Stimulated activated CD4-positive, alpha-beta T cell treated with anti-CD3 and anti-CD28 coated beads, TNF-alpha, amount 100 ng/mL, for 48 hours (primary cell): ENCODE measurements around the gene PRSS36.
A peak's percentile ranks its signal among the peaks of the same experiment; 100 is the strongest.
"Not testable (repeated sequence)": the region's sequence is repeated elsewhere in the genome, so short reads cannot be mapped to it uniquely, and the experiment has no call there.

Experiments used
- DNase-seq, 3 donors: peaks; one replicate each; pipeline ENCODE4 v3.0.0-alpha.2; 2020; ENCODE audit warnings: low read depth in 3 of 3

The PRSS36 gene

GRCh38 chr16:31183432-31184428 lies 33.9 kb upstream of the PRSS36 start:
- no peak for DNase-seq

- no peak for DNase-seq
These were observed 32.5 kb upstream of the PRSS36 start for GRCh38 chr16:31182391-31182790.

- DNase-seq = no peak
These were observed 31.4 kb upstream of the PRSS36 start for GRCh38 chr16:31181102-31181830.

GRCh38 chr16:31179747-31180459 lies 30.0 kb upstream of the PRSS36 start, which contains the start of gene FUS:
Gene FUS (plus strand): TSS chr16:31180139. CDS start chr16:31180215, 76 bp downstream.
- DNase-seq = peak; percentile 85 to 89 (median 86)

- no peak for DNase-seq
These were observed 29.4 kb upstream of the PRSS36 start for GRCh38 chr16:31179219-31179746.

GRCh38 chr16:31177136-31177535 lies 27.3 kb upstream of the PRSS36 start:
- DNase-seq = peak in 1 of 3 donors; percentile 35

- not testable (repeated sequence) for DNase-seq
These were observed 20.2 kb upstream of the PRSS36 start for GRCh38 chr16:31170048-31170447.

GRCh38 chr16:31168848-31169247 lies 19.0 kb upstream of the PRSS36 start:
- DNase-seq = no peak

GRCh38 chr16:31167315-31167714 lies 17.4 kb upstream of the PRSS36 start:
- DNase-seq = no peak

- DNase-seq = no peak
These were observed 7.3 kb upstream of the PRSS36 start for GRCh38 chr16:31157136-31157535.

- not testable (repeated sequence) for DNase-seq
These were observed 1.1 kb upstream of the PRSS36 start for GRCh38 chr16:31150976-31151375.

GRCh38 chr16:31149332-31149731 lies 534 bp downstream of the PRSS36 start:
- no peak for DNase-seq

GRCh38 chr16:31148896-31149295 lies 970 bp downstream of the PRSS36 start:
- no peak for DNase-seq

- DNase-seq = no peak
These were observed 1.6 kb downstream of the PRSS36 start for GRCh38 chr16:31148281-31148728.

GRCh38 chr16:31147574-31147973 lies 2.3 kb downstream of the PRSS36 start:
- no peak for DNase-seq

- DNase-seq = no peak
These were observed 4.4 kb downstream of the PRSS36 start for GRCh38 chr16:31145398-31145990.

- not testable (repeated sequence) for DNase-seq
These were observed 5.4 kb downstream of the PRSS36 start for GRCh38 chr16:31144418-31144817.

- no peak for DNase-seq
These were observed 6.1 kb downstream of the PRSS36 start for GRCh38 chr16:31143694-31144148.

- no peak for DNase-seq
These were observed 6.7 kb downstream of the PRSS36 start for GRCh38 chr16:31143011-31143693.
